ENCODE data around the gene TRIM3. TPM values are rescaled to one million over a fixed set of nuclear protein-coding genes. Genes with fewer than 3 reads are reported as not detected.
A peak's percentile ranks its signal among the peaks of the same experiment; 100 is the strongest.

Gene TRIM3
- polyA plus RNA-seq, 1 donor from 2014 or later: 81.7 TPM

- no peak overlapping the region for H2AFZ ChIP-seq (ENCODE audit: low read depth, low read length)
- H3K9ac ChIP-seq (ENCODE audit: low read length): no peak overlapping the region
- no peak overlapping the region for H3K4me2 ChIP-seq (ENCODE audit: low read length)
- H3K79me2 ChIP-seq (replicated peaks; ENCODE audit: insufficient read depth, low read length): peaks cover 16% of the 10 kb centered on the region
- H3F3A ChIP-seq (ENCODE audit: insufficient read depth, low read length, poor library complexity, severe bottlenecking): no peaks in the 10 kb centered on the region
- TF ChIP-seq MXI1 (conservative IDR thresholded peaks at IDR 0.05; ENCODE audit: poor library complexity, severe bottlenecking): no peak
- no peak for TF ChIP-seq REST (IDR thresholded peaks at IDR 0.05; ENCODE audit: borderline replicate concordance)
- no peak for TF ChIP-seq CTCF (IDR thresholded peaks at IDR 0.05; ENCODE audit: poor library complexity, severe bottlenecking)
- TF ChIP-seq EP300 (conservative IDR thresholded peaks at IDR 0.05; ENCODE audit: poor library complexity, severe bottlenecking): no peak
- no peak for TF ChIP-seq SMC3 (conservative IDR thresholded peaks at IDR 0.05; ENCODE audit: poor library complexity)
- TF ChIP-seq RAD21 (conservative IDR thresholded peaks at IDR 0.05): no peak
- TF ChIP-seq POLR2AphosphoS5 (IDR thresholded peaks at IDR 0.05): no peak
- TF ChIP-seq EZH2 (IDR thresholded peaks at IDR 0.05; ENCODE audit: borderline replicate concordance, insufficient read depth, low read length, poor library complexity, severe bottlenecking): no peak
- no peak for TF ChIP-seq TAF1 (IDR thresholded peaks at IDR 0.05; ENCODE audit: low read depth)
- no peaks in the 10 kb centered on the region for H3K36me3 ChIP-seq (ENCODE audit: insufficient read depth, low read length)
- H4K20me1 ChIP-seq (ENCODE audit: insufficient read depth): no peaks in the 10 kb centered on the region
- no peak overlapping the region for H3K27ac ChIP-seq (ENCODE audit: low read length)
- H3K4me3 ChIP-seq (ENCODE audit: low read length): no peak overlapping the region
- no peaks in the 10 kb centered on the region for H3K27me3 ChIP-seq (ENCODE audit: insufficient read depth, low read depth, low read length)
- H3K9me3 ChIP-seq (ENCODE audit: low read length): no peaks in the 10 kb centered on the region
- H3K9me2 ChIP-seq (ENCODE audit: insufficient read depth, low read length): no peaks in the 10 kb centered on the region
Observed at GRCh38 chr11:6485661-6486060, 11.9 kb upstream of the TRIM3 start.

- H3K27ac ChIP-seq (ENCODE audit: low read length): no peak overlapping the region
- H3K9me3 ChIP-seq (ENCODE audit: low read length): no peaks in the 10 kb centered on the region
- H3K79me2 ChIP-seq (replicated peaks; ENCODE audit: insufficient read depth, low read length): peaks cover 26% of the 10 kb centered on the region
- no peaks in the 10 kb centered on the region for H3K36me3 ChIP-seq (ENCODE audit: insufficient read depth, low read length)
- H4K20me1 ChIP-seq (ENCODE audit: insufficient read depth): no peaks in the 10 kb centered on the region
- H3K27me3 ChIP-seq (ENCODE audit: insufficient read depth, low read depth, low read length): no peaks in the 10 kb centered on the region
- H3K9ac ChIP-seq (ENCODE audit: low read length): no peak overlapping the region
- no peaks in the 10 kb centered on the region for H3F3A ChIP-seq (ENCODE audit: insufficient read depth, low read length, poor library complexity, severe bottlenecking)
- H3K9me2 ChIP-seq (ENCODE audit: insufficient read depth, low read length): no peaks in the 10 kb centered on the region
- peak overlapping the region; percentile 74 for H3K4me3 ChIP-seq (ENCODE audit: low read length)
- TF ChIP-seq MXI1 (conservative IDR thresholded peaks at IDR 0.05; ENCODE audit: poor library complexity, severe bottlenecking): no peak
- no peak for TF ChIP-seq TAF1 (IDR thresholded peaks at IDR 0.05; ENCODE audit: low read depth)
- TF ChIP-seq POLR2AphosphoS5 (IDR thresholded peaks at IDR 0.05): no peak
- TF ChIP-seq EP300 (conservative IDR thresholded peaks at IDR 0.05; ENCODE audit: poor library complexity, severe bottlenecking): no peak
- TF ChIP-seq EZH2 (IDR thresholded peaks at IDR 0.05; ENCODE audit: borderline replicate concordance, insufficient read depth, low read length, poor library complexity, severe bottlenecking): no peak
- no peak for TF ChIP-seq CTCF (IDR thresholded peaks at IDR 0.05; ENCODE audit: poor library complexity, severe bottlenecking)
- TF ChIP-seq RAD21 (conservative IDR thresholded peaks at IDR 0.05): no peak
- no peak for TF ChIP-seq SMC3 (conservative IDR thresholded peaks at IDR 0.05; ENCODE audit: poor library complexity)
- TF ChIP-seq REST (IDR thresholded peaks at IDR 0.05; ENCODE audit: borderline replicate concordance): no peak
- H3K4me2 ChIP-seq (ENCODE audit: low read length): no peak overlapping the region
- H2AFZ ChIP-seq (ENCODE audit: low read depth, low read length): no peak overlapping the region
Observed at GRCh38 chr11:6483015-6483414, 9.3 kb upstream of the TRIM3 start.
